Hepatocyte (in vitro differentiated cells): ENCODE results near the gene TANC1. TPM values are rescaled to one million over a fixed set of nuclear protein-coding genes. Genes with fewer than 3 reads are reported as not detected.

Experiments used
- DNase-seq: peaks from one replicate; pipeline ENCODE4 v3.0.0-alpha.2; 2016; ENCODE audit warnings: low spot score
- H2AFZ ChIP-seq: fragments of 200-600 bp; sonication (generic); 2 replicates; pipeline ENCODE4 v1.6.0; 2016; ENCODE audit warnings: antibody characterized with exemption, mild to moderate bottlenecking
- H3K27ac ChIP-seq: fragments of 200-600 bp; sonication (generic); 2 replicates; pipeline ENCODE4 v1.5.1; 2016; ENCODE audit warnings: mild to moderate bottlenecking
- H3K27me3 ChIP-seq: fragments of 200-600 bp; sonication (generic); 2 replicates; pipeline ENCODE4 v1.6.1; 2016
- H3K36me3 ChIP-seq: fragments of 200-600 bp; sonication (generic); replicated peaks from 2 replicates; pipeline ENCODE4 v1.5.1; 2016; ENCODE audit warnings: low read depth; ENCODE audit not compliant: insufficient read depth
- H3K4me1 ChIP-seq: fragments of 200-600 bp; sonication (generic); 2 replicates; pipeline ENCODE4 v1.5.1; 2016; ENCODE audit warnings: mild to moderate bottlenecking, moderate library complexity; ENCODE audit not compliant: insufficient read depth
- H3K4me2 ChIP-seq: fragments of 200-600 bp; sonication (generic); 2 replicates; pipeline ENCODE4 v1.6.0; 2016
- H3K4me3 ChIP-seq: fragments of 200-600 bp; sonication (generic); 2 replicates; pipeline ENCODE4 v1.5.1; 2016; ENCODE audit warnings: mild to moderate bottlenecking
- H3K79me2 ChIP-seq: fragments of 200-600 bp; sonication (generic); 2 replicates; pipeline ENCODE4 v1.6.0; 2017; ENCODE audit warnings: mild to moderate bottlenecking
- H3K9me2 ChIP-seq: fragments of 200-600 bp; sonication (generic); replicated peaks from 2 replicates; pipeline ENCODE4 v1.6.0; 2017; ENCODE audit warnings: mild to moderate bottlenecking; ENCODE audit not compliant: insufficient read depth
- H3K9me3 ChIP-seq: fragments of 200-600 bp; sonication (generic); 2 replicates; pipeline ENCODE4 v1.5.1; 2016; ENCODE audit warnings: low read depth, mild to moderate bottlenecking
- H4K20me1 ChIP-seq: fragments of 200-600 bp; sonication (generic); 2 replicates; pipeline ENCODE4 v1.6.0; 2016; ENCODE audit warnings: mild to moderate bottlenecking; ENCODE audit not compliant: insufficient read depth, poor library complexity, severe bottlenecking
- EZH2 ChIP-seq: fragments of 200-600 bp; sonication (generic); IDR thresholded peaks from 2 replicates; pipeline ENCODE4 v1.6.1; 2016; ENCODE audit warnings: antibody characterized with exemption, mild to moderate bottlenecking, borderline replicate concordance
- EZH2phosphoT487 ChIP-seq: fragments of 200-600 bp; sonication (generic); IDR thresholded peaks from one replicate; pipeline ENCODE4 v1.6.1; 2018; ENCODE audit warnings: antibody characterized with exemption, mild to moderate bottlenecking, low read depth, moderate library complexity; ENCODE audit not compliant: unreplicated experiment, severe bottlenecking
- WGBS: methylation state at CpG from one replicate; pipeline ENCODE4 v1.1.6; 2016; ENCODE audit warnings: low lambda C conversion rate; ENCODE audit errors: missing lambda C conversion rate; 5-methylcytosine and 5-hydroxymethylcytosine counted together
- polyA plus RNA-seq: library from polyadenylated mRNA; unstranded; fragments of >200 nt; fragmentation: Nextera tagmentation; extraction: Ambion mirVana; gene quantifications from 2 replicates; pipeline ENCODE4 v1.2.1, GENCODE V29; 2016
- total RNA-seq: library from RNA; depleted of rRNA; stranded (reverse); fragments of >200 nt; gene quantifications from 2 replicates; pipeline ENCODE4 v1.2.3, GENCODE V29; 2014
- TF ChIP-seq, protein P1 (sequence below): fragments of 200-600 bp; sonication (generic); IDR thresholded peaks from 2 replicates; pipeline ENCODE4 v1.5.1; 2016; ENCODE audit warnings: antibody characterized with exemption, mild to moderate bottlenecking; ENCODE audit not compliant: poor library complexity

Gene TANC1
- total and polyA plus RNA-seq, 2 experiments from 2014 or later = 8.3 to 18.5 TPM

DNA sequence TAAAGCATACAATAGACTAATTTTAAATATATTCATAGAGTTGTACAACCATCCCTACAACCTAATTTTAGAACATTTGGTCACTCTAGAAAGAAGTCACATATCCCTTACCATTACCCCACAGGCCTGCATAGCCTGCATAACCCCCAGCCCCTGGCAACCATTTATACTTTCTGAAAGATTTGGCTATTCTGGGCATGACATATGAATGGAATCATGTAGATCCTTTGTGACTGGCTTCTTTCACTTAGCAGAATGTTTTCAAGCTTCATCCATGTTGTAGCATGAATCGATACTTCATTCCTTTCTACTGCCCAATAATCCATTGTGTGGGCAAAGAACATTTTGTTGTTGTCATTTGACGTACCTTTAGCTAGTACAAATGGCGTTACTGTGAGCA lies 166.5 kb downstream of the TANC1 start:
- 77% methylated on average over 3 of the region's 3 CpGs for WGBS
- TF ChIP-seq, protein P1, sequence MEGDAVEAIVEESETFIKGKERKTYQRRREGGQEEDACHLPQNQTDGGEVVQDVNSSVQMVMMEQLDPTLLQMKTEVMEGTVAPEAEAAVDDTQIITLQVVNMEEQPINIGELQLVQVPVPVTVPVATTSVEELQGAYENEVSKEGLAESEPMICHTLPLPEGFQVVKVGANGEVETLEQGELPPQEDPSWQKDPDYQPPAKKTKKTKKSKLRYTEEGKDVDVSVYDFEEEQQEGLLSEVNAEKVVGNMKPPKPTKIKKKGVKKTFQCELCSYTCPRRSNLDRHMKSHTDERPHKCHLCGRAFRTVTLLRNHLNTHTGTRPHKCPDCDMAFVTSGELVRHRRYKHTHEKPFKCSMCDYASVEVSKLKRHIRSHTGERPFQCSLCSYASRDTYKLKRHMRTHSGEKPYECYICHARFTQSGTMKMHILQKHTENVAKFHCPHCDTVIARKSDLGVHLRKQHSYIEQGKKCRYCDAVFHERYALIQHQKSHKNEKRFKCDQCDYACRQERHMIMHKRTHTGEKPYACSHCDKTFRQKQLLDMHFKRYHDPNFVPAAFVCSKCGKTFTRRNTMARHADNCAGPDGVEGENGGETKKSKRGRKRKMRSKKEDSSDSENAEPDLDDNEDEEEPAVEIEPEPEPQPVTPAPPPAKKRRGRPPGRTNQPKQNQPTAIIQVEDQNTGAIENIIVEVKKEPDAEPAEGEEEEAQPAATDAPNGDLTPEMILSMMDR = no peak
- TF ChIP-seq EZH2phosphoT487 (no peak), EZH2 (no peak)
- no peaks in the 10 kb centered on the region for H3K36me3 ChIP-seq
- H3K9me3 ChIP-seq = no peaks in the 10 kb centered on the region
- H2AFZ ChIP-seq = no peak overlapping the region
- H3K4me2 ChIP-seq = peak overlapping the region; percentile 43
- no peak for DNase-seq
- peak overlapping the region; percentile 68 for H3K27ac ChIP-seq
- H3K9me2 ChIP-seq = no peaks in the 10 kb centered on the region
- peaks cover 34% of the 10 kb centered on the region for H3K4me1 ChIP-seq
- H3K27me3 ChIP-seq = no peaks in the 10 kb centered on the region
- no peak overlapping the region for H3K4me3 ChIP-seq
- H4K20me1 ChIP-seq = no peaks in the 10 kb centered on the region
- peaks cover 19% of the 10 kb centered on the region for H3K79me2 ChIP-seq

DNA sequence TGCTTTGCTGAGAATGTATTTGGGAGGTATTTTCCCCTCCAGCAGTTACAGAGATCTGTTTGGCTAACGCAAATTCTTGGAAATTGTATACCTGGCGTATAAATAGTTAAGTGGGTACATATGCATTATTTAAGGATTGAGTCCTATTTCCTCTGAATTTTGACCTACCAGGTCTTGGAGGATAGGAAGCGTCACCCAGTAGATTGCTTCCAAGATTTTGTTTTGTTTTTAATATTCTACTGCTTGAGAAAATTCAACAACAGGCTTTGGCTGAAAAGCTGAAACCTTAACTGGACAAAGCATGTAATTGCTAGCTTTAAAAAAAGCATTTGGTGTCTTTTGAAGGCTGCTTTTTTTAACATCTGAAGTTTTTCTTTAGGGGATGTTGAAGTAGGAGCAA lies 168.0 kb downstream of the TANC1 start:
- Histone ChIP-seq H3K27me3 (no peaks in the 10 kb centered on the region), H3K4me1 (peaks cover 27% of the 10 kb centered on the region), H3K36me3 (no peaks in the 10 kb centered on the region), H3K27ac (peak overlapping the region; percentile 68), H3K4me2 (peak overlapping the region; percentile 43), H3K9me3 (no peaks in the 10 kb centered on the region), H3K9me2 (no peaks in the 10 kb centered on the region), H3K4me3 (no peak overlapping the region), H4K20me1 (no peaks in the 10 kb centered on the region), H2AFZ (no peak overlapping the region), H3K79me2 (peaks cover 16% of the 10 kb centered on the region)
- no peak for DNase-seq
- TF ChIP-seq EZH2 = no peak
- TF ChIP-seq, protein P1 = no peak
- TF ChIP-seq EZH2phosphoT487 = no peak
- 65% methylated on average over 3 of the region's 3 CpGs for WGBS

DNA sequence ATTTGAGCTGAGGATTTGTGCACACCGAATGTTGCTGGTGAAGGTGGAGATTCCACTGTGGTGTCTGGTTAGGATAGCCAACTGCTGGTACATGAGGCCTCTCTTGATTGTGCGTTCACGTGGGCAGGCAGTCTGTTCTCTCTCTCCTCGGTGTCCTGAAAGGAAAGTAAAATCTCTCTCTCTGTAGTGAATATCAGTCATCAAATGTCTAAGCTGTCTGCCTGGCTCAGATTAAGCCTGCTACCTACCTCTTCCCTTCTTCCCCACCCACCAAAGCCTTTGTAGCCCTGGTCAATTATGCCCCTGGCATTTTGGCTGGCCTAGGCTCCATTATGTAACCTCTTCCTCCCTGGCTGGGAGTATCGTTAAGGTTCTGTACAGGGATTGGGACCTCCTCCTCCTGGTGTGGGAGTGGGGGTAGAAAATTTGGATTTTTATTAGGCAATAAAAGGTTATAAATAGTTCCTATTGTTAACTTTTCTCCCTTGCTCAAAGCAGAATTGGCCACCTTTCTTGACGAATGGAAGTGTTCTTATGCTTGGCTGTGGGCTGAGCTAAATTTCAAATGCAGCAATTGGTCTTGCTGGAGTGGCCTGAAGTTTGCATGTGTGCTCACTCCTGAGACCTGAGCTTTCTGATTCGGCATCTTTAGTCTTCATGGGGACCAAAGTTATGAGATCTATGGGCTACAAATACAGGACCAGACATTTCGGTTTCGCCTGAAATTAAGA lies 169.2 kb downstream of the TANC1 start:
- DNase-seq = no peak
- Histone ChIP-seq H2AFZ (no peak overlapping the region), H3K27me3 (no peaks in the 10 kb centered on the region), H3K4me2 (no peak overlapping the region), H3K27ac (no peak overlapping the region), H3K79me2 (peaks cover 21% of the 10 kb centered on the region), H3K9me2 (no peaks in the 10 kb centered on the region), H4K20me1 (no peaks in the 10 kb centered on the region), H3K4me1 (peaks cover 18% of the 10 kb centered on the region), H3K4me3 (no peak overlapping the region), H3K9me3 (no peaks in the 10 kb centered on the region), H3K36me3 (no peaks in the 10 kb centered on the region)
- 60% methylated on average over 9 of the region's 9 CpGs for WGBS
- TF ChIP-seq EZH2phosphoT487 = no peak
- TF ChIP-seq, protein P1 = no peak
- TF ChIP-seq EZH2 = no peak
